Trophoblast cell (in vitro differentiated cells and primary cell): ENCODE measurements around the gene ARID3A.

Experiments used
- DNase-seq, 2 donors: peaks; one replicate each; pipeline ENCODE4 v3.0.0-alpha.2; 2016
- H2AFZ ChIP-seq: 2 replicates; pipeline ENCODE4 v1.6.1; 2013; ENCODE audit warnings: low read length, moderate library complexity, mild to moderate bottlenecking; ENCODE audit not compliant: insufficient read depth, poor library complexity
- H2AK5ac ChIP-seq: 2 replicates; pipeline ENCODE4 v1.6.1; 2013; ENCODE audit warnings: mild to moderate bottlenecking, low read length
- H2BK120ac ChIP-seq: 2 replicates; pipeline ENCODE4 v1.6.1; 2013; ENCODE audit warnings: low read length, mild to moderate bottlenecking, moderate library complexity; ENCODE audit not compliant: insufficient read depth, poor library complexity
- H2BK12ac ChIP-seq: 2 replicates; pipeline ENCODE4 v1.6.1; 2013; ENCODE audit warnings: mild to moderate bottlenecking, low read length, moderate library complexity
- H2BK5ac ChIP-seq: 2 replicates; pipeline ENCODE4 v1.6.1; 2013; ENCODE audit warnings: low read length, low read depth, moderate library complexity, mild to moderate bottlenecking; ENCODE audit not compliant: poor library complexity
- H3K14ac ChIP-seq: 2 replicates; pipeline ENCODE4 v1.6.1; 2013; ENCODE audit warnings: mild to moderate bottlenecking, low read length
- H3K18ac ChIP-seq: 2 replicates; pipeline ENCODE4 v1.6.1; 2013; ENCODE audit warnings: mild to moderate bottlenecking, low read length
- H3K23ac ChIP-seq: 2 replicates; pipeline ENCODE4 v1.6.1; 2013; ENCODE audit warnings: low read length
- H3K27ac ChIP-seq: 2 replicates; pipeline ENCODE4 v1.5.1; 2013; ENCODE audit warnings: low read depth, mild to moderate bottlenecking, inconsistent platforms, low read length, moderate library complexity
- H3K27me3 ChIP-seq: 2 replicates; pipeline ENCODE4 v1.6.1; 2013; ENCODE audit warnings: inconsistent platforms, mild to moderate bottlenecking, low read length, moderate library complexity; ENCODE audit not compliant: insufficient read depth
- H3K36me3 ChIP-seq, 2 experiments: 1 replicate in 1 of 2; 2 replicates in 1 of 2; pipeline ENCODE4 v1.6.1; 2013; ENCODE audit warnings: low read length in 2 of 2, mild to moderate bottlenecking in 2 of 2, moderate library complexity in 1 of 2; ENCODE audit not compliant: insufficient read depth in 2 of 2, control insufficient read depth in 1 of 2
- H3K4ac ChIP-seq: 2 replicates; pipeline ENCODE4 v1.6.1; 2013; ENCODE audit warnings: low read depth, mild to moderate bottlenecking, low read length, moderate library complexity
- H3K4me1 ChIP-seq, 2 experiments: 1 replicate in 1 of 2; 2 replicates in 1 of 2; pipeline ENCODE4 v1.6.1; 2013; ENCODE audit warnings: low read length in 2 of 2, mild to moderate bottlenecking in 2 of 2, moderate library complexity in 1 of 2; ENCODE audit not compliant: insufficient read depth in 2 of 2, control insufficient read depth in 1 of 2
- H3K4me2 ChIP-seq: 2 replicates; pipeline ENCODE4 v1.6.1; 2013; ENCODE audit warnings: inconsistent platforms, mild to moderate bottlenecking, low read length, moderate library complexity
- H3K4me3 ChIP-seq: 2 replicates; pipeline ENCODE4 v1.5.1; 2013; ENCODE audit warnings: mild to moderate bottlenecking, low read depth, low read length, inconsistent platforms
- H3K79me1 ChIP-seq: one replicate; pipeline ENCODE4 v1.6.1; 2013; ENCODE audit warnings: low read length
- H3K79me2 ChIP-seq: 2 replicates; pipeline ENCODE4 v1.6.1; 2013; ENCODE audit warnings: low read length, mild to moderate bottlenecking; ENCODE audit not compliant: control insufficient read depth, insufficient read depth, poor library complexity
- H3K9ac ChIP-seq: 2 replicates; pipeline ENCODE4 v1.6.1; 2013; ENCODE audit warnings: mild to moderate bottlenecking, low read length
- H3K9me3 ChIP-seq: 2 replicates; pipeline ENCODE4 v1.6.1; 2013; ENCODE audit warnings: low read depth, mild to moderate bottlenecking, control low read depth, inconsistent platforms, low read length; ENCODE audit not compliant: insufficient read depth
- H4K12ac ChIP-seq: 2 replicates; pipeline ENCODE4 v1.6.1; 2013; ENCODE audit warnings: low read depth, mild to moderate bottlenecking, low read length, moderate library complexity
- H4K8ac ChIP-seq: 2 replicates; pipeline ENCODE4 v1.6.1; 2013; ENCODE audit warnings: low read depth, mild to moderate bottlenecking, low read length, moderate library complexity
- H4K91ac ChIP-seq: one replicate; pipeline ENCODE4 v1.6.1; 2013; ENCODE audit warnings: low read depth, mild to moderate bottlenecking, low read length, moderate library complexity
- WGBS: extraction: QIAGEN DNeasy Blood & Tissue Kit; methylation state at CpG from one replicate; pipeline ENCODE4 v1.1.7; 2013; ENCODE audit warnings: missing lambda C conversion rate; ENCODE audit not compliant: insufficient read length, insufficient coverage; ENCODE audit errors: extremely low coverage; 5-methylcytosine and 5-hydroxymethylcytosine counted together

The ARID3A gene

GRCh38 chr19:950352-951066 is 24.7 kb downstream of the ARID3A start:
- WGBS, result no CpG with 5 or more reads among the region's 17 CpGs

GRCh38 chr19:952049-952679 is 26.3 kb downstream of the ARID3A start:
- Histone ChIP-seq H2AK5ac (peak overlapping the region; percentile 91), H3K36me3 (peaks cover 28 to 37% of the 10 kb centered on the region in 2 experiments), H4K8ac (peak overlapping the region; percentile 98), H3K79me1 (peaks cover 64% of the 10 kb centered on the region), H3K4me1 (peaks cover 68 to 72% of the 10 kb centered on the region in 2 experiments), H3K79me2 (peaks cover 61% of the 10 kb centered on the region), H3K18ac (peak overlapping the region; percentile 97), H2BK120ac (peak overlapping the region; percentile 99), H3K27me3 (no peaks in the 10 kb centered on the region), H4K12ac (peak overlapping the region; percentile 79), H2AFZ (no peak overlapping the region), H3K4ac (peak overlapping the region; percentile 97), H3K9me3 (peaks cover 1% of the 10 kb centered on the region), H3K9ac (peak overlapping the region; percentile 78), H3K23ac (no peak overlapping the region), H3K27ac (peak overlapping the region; percentile 99), H3K4me2 (peak overlapping the region; percentile 74), H2BK12ac (peak overlapping the region; percentile 96), H3K14ac (peak overlapping the region; percentile 98), H2BK5ac (peak overlapping the region; percentile 100), H3K4me3 (no peak overlapping the region), H4K91ac (peak overlapping the region; percentile 99)
- no CpG with 5 or more reads among the region's 14 CpGs for WGBS
- DNase-seq, result peak in 1 of 2 donors; percentile 59

More at GRCh38 chr19:950352-951066, 24.7 kb downstream of the ARID3A start:
- Histone ChIP-seq H3K18ac (peak overlapping the region; percentile 21), H3K4me3 (no peak overlapping the region), H3K4ac (peak overlapping the region; percentile 7), H3K9ac (no peak overlapping the region), H3K4me1 (peaks cover 61 to 72% of the 10 kb centered on the region in 2 experiments), H3K23ac (no peak overlapping the region), H3K36me3 (peaks cover 36 to 47% of the 10 kb centered on the region in 2 experiments), H3K27me3 (no peaks in the 10 kb centered on the region), H2BK12ac (peak overlapping the region; percentile 7), H3K14ac (peak overlapping the region; percentile 4), H3K79me2 (peaks cover 59% of the 10 kb centered on the region), H3K9me3 (peaks cover 2% of the 10 kb centered on the region), H4K12ac (no peak overlapping the region), H3K27ac (peak overlapping the region; percentile 99), H4K91ac (peak overlapping the region; percentile 1), H3K79me1 (peaks cover 50% of the 10 kb centered on the region), H2BK5ac (peak overlapping the region; percentile 36), H2BK120ac (no peak overlapping the region), H3K4me2 (no peak overlapping the region), H4K8ac (peak overlapping the region; percentile 15), H2AK5ac (peak overlapping the region; percentile 10), H2AFZ (no peak overlapping the region)
- DNase-seq, result no peak

GRCh38 chr19:952680-953444 is 27.0 kb downstream of the ARID3A start:
- peak overlapping the region; percentile 98 for H3K14ac ChIP-seq
- H2BK5ac ChIP-seq, result peak overlapping the region; percentile 100
- H2BK120ac ChIP-seq, result peak overlapping the region; percentile 99
- H3K18ac ChIP-seq, result peak overlapping the region; percentile 97
- H3K9me3 ChIP-seq, result no peaks in the 10 kb centered on the region
- peak overlapping the region; percentile 98 for H4K8ac ChIP-seq
- DNase-seq, result peak; percentile 53 to 80
- peaks cover 59% of the 10 kb centered on the region for H3K79me2 ChIP-seq
- no CpG with 5 or more reads among the region's 21 CpGs for WGBS
- peak overlapping the region; percentile 91 for H2AK5ac ChIP-seq
- no peaks in the 10 kb centered on the region for H3K27me3 ChIP-seq
- peak overlapping the region; percentile 96 for H2BK12ac ChIP-seq
- peaks cover 69% of the 10 kb centered on the region for H3K79me1 ChIP-seq
- H3K9ac ChIP-seq, result peak overlapping the region; percentile 78
- peak overlapping the region; percentile 79 for H4K12ac ChIP-seq
- H3K4ac ChIP-seq, result peak overlapping the region; percentile 97
- H3K23ac ChIP-seq, result no peak overlapping the region
- peaks cover 21 to 30% of the 10 kb centered on the region in 2 experiments for H3K36me3 ChIP-seq
- H3K4me1 ChIP-seq, result peaks cover 65 to 72% of the 10 kb centered on the region in 2 experiments
- H3K4me3 ChIP-seq, result no peak overlapping the region
- H4K91ac ChIP-seq, result peak overlapping the region; percentile 99
- H3K27ac ChIP-seq, result peak overlapping the region; percentile 99
- H2AFZ ChIP-seq, result peak overlapping the region; percentile 75
- H3K4me2 ChIP-seq, result peak overlapping the region; percentile 74
